ENCODE results near the gene TMCO5A. TPM values are rescaled to one million over a fixed set of nuclear protein-coding genes. Genes with fewer than 3 reads are reported as not detected.

Gene TMCO5A
- total and polyA plus RNA-seq, 7 experiments from 2014 or later: not detected

DNA sequence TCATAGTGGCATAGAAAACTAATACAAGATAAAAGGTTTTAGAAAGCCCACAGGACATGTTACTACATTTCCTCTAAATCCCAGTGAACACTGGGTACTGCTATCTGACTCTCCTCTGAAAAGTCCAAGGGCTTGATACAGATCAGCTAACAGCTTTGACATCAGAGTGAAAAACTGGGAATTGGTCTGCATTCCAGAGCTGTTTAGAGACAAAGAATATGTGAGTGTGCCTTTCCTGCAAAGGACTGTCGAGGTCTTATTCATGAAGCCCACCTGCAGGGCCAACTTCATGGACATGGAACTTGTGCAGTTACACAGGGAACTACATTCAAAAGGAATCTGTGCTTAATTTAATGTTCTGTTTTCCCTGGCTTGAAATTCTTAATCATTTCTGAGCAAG, 5.2 kb upstream of the TMCO5A start:
- peaks cover 0 to 10% (median 1%) of the 10 kb centered on the region in 11 donors for H3K9me3 Mint-ChIP-seq
- Histone ChIP-seq H3K4me3 (ENCODE audit: low read length) (no peak overlapping the region), H3K9me3 (ENCODE audit: control insufficient read depth in 2 of 3, low read length in 3 of 3) (no peaks in the 10 kb centered on the region), H3K4me1 (ENCODE audit: control insufficient read depth in 2 of 2, insufficient read depth in 2 of 2, low read length in 2 of 2) (no peaks in the 10 kb centered on the region), H3K36me3 (ENCODE audit: control insufficient read depth in 2 of 3, insufficient read depth in 3 of 3, low read length in 3 of 3) (no peaks in the 10 kb centered on the region), H3K27me3 (ENCODE audit: control insufficient read depth in 2 of 2, insufficient read depth in 2 of 2, low read length in 2 of 2) (peaks cover 0 to 5% of the 10 kb centered on the region in 2 donors), H3K27ac (ENCODE audit: low read depth, low read length) (no peak overlapping the region)
- H3K36me3 Mint-ChIP-seq: no peaks in the 10 kb centered on the region
- H3K4me1 Mint-ChIP-seq: no peaks in the 10 kb centered on the region
- no peak for DNase-seq
- no peak overlapping the region for H3K27ac Mint-ChIP-seq
- intact Hi-C loops (cut with micrococcal nuclease): no loop called here
- H3K27me3 Mint-ChIP-seq: peaks cover 0 to 4% (median 3%) of the 10 kb centered on the region in 5 donors
- CTCF ChIA-PET: no interaction called here
- no peak for ATAC-seq
- POLR2A ChIA-PET: no interaction called here
- H3K4me3 Mint-ChIP-seq: no peak overlapping the region

DNA sequence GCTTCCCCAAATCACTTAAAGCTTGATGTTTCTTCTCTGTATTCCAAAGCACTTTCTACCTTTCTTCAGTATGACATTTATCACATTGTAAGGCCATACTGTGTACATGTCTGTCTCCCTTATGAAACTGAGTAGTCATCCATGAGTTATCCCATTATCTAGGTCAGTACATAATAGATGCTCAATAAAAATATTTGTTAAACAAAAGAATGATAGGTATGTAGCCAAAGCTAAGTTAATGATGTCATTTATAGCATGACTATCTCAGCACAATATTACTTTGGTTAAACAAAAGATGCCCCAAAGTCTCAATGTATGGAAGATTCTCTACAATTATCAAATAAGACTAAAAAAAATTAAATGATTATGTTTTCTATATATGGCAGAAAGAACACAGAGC, 3.1 kb upstream of the TMCO5A start:
- CTCF ChIA-PET: no interaction called here
- no peak for DNase-seq
- peaks cover 0 to 20% (median 2%) of the 10 kb centered on the region in 11 donors for H3K9me3 Mint-ChIP-seq

DNA sequence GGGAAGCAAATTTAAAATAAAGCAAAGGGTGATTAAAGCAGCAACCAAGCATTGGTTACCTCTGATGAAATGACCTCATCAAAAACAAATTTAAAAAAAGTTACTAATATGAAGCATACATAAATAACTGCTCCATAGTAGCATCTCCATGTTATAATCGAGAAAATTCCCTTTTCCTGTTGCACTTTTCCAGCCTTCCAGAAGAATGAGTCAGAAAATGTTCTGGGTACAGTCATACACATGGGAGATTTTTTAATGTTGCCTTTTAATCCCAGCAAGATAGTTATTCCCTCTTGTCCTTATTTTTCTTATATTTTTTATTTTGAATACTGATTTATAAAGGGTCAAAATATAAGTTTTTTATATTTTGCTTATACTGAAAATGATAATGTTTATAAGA, 2.6 kb upstream of the TMCO5A start:
- Mint-ChIP-seq H3K4me1 (no peaks in the 10 kb centered on the region), H3K9me3 (peaks cover 0 to 20% (median 3%) of the 10 kb centered on the region in 11 donors), H3K27ac (no peak overlapping the region), H3K36me3 (no peaks in the 10 kb centered on the region), H3K4me3 (no peak overlapping the region), H3K27me3 (peaks cover 0 to 13% (median 4%) of the 10 kb centered on the region in 5 donors)
- no peak for DNase-seq
- Histone ChIP-seq H3K9me3 (ENCODE audit: control insufficient read depth in 2 of 3, low read length in 3 of 3) (no peaks in the 10 kb centered on the region), H3K4me1 (ENCODE audit: control insufficient read depth in 2 of 2, insufficient read depth in 2 of 2, low read length in 2 of 2) (no peaks in the 10 kb centered on the region), H3K27ac (ENCODE audit: low read depth, low read length) (no peak overlapping the region), H3K4me3 (ENCODE audit: low read length) (no peak overlapping the region), H3K36me3 (ENCODE audit: control insufficient read depth in 2 of 3, insufficient read depth in 3 of 3, low read length in 3 of 3) (no peaks in the 10 kb centered on the region), H3K27me3 (ENCODE audit: control insufficient read depth in 2 of 2, insufficient read depth in 2 of 2, low read length in 2 of 2) (no peaks in the 10 kb centered on the region)
- ChIA-PET CTCF (no interaction called here), POLR2A (no interaction called here)
- intact Hi-C loops (cut with micrococcal nuclease): no loop called here
- no peak for ATAC-seq

More for the DNA sequence above, 3.1 kb upstream of the TMCO5A start:
- no peak overlapping the region for H3K27ac Mint-ChIP-seq
- no peaks in the 10 kb centered on the region for H3K4me1 Mint-ChIP-seq
- no peak overlapping the region for H3K27ac ChIP-seq (ENCODE audit: low read depth, low read length)
- no peak overlapping the region for H3K4me3 ChIP-seq (ENCODE audit: low read length)
- no peaks in the 10 kb centered on the region for H3K4me1 ChIP-seq (ENCODE audit: control insufficient read depth in 2 of 2, insufficient read depth in 2 of 2, low read length in 2 of 2)
- no peaks in the 10 kb centered on the region for H3K27me3 ChIP-seq (ENCODE audit: control insufficient read depth in 2 of 2, insufficient read depth in 2 of 2, low read length in 2 of 2)
- ATAC-seq: no peak
- no peak overlapping the region for H3K4me3 Mint-ChIP-seq
- no peaks in the 10 kb centered on the region for H3K36me3 ChIP-seq (ENCODE audit: control insufficient read depth in 2 of 3, insufficient read depth in 3 of 3, low read length in 3 of 3)
- peaks cover 0 to 13% (median 0%) of the 10 kb centered on the region in 5 donors for H3K27me3 Mint-ChIP-seq
- POLR2A ChIA-PET: no interaction called here
- no peaks in the 10 kb centered on the region for H3K36me3 Mint-ChIP-seq
- intact Hi-C loops (cut with micrococcal nuclease): no loop called here
- H3K9me3 ChIP-seq (ENCODE audit: control insufficient read depth in 2 of 3, low read length in 3 of 3): no peaks in the 10 kb centered on the region

DNA sequence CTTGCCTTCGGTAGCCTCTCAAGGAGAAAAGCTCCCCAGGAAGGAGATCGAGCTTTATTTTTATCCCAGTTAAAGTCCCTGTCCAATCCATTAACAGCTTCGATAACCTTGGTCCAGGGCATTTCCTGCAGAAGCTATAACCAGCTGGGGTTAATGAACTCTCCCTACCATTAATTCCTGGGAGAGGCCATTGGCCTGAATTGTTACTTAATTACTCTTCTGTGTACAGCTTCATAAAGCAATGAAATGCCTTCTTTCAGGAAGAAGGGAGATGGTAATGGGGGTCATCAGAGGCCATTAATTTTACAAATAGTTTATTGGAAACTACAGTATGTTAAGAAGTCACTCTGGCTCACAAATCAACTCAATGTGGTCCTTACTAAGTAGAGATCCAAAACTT, 1.9 kb upstream of the TMCO5A start:
- Mint-ChIP-seq H3K27me3 (peaks cover 0 to 13% (median 4%) of the 10 kb centered on the region in 5 donors), H3K4me3 (no peak overlapping the region), H3K9me3 (peaks cover 0 to 20% (median 3%) of the 10 kb centered on the region in 11 donors), H3K27ac (no peak overlapping the region), H3K36me3 (no peaks in the 10 kb centered on the region), H3K4me1 (no peaks in the 10 kb centered on the region)
- Histone ChIP-seq H3K27me3 (ENCODE audit: control insufficient read depth in 2 of 2, insufficient read depth in 2 of 2, low read length in 2 of 2) (no peaks in the 10 kb centered on the region), H3K4me3 (ENCODE audit: low read length) (no peak overlapping the region), H3K36me3 (ENCODE audit: control insufficient read depth in 2 of 3, insufficient read depth in 3 of 3, low read length in 3 of 3) (no peaks in the 10 kb centered on the region), H3K4me1 (ENCODE audit: control insufficient read depth in 2 of 2, insufficient read depth in 2 of 2, low read length in 2 of 2) (no peaks in the 10 kb centered on the region), H3K27ac (ENCODE audit: low read depth, low read length) (no peak overlapping the region), H3K9me3 (ENCODE audit: control insufficient read depth in 2 of 3, low read length in 3 of 3) (no peaks in the 10 kb centered on the region)
- intact Hi-C loops (cut with micrococcal nuclease): no loop called here
- POLR2A ChIA-PET: no interaction called here
- ATAC-seq: no peak
- DNase-seq: no peak
- CTCF ChIA-PET: no interaction called here

DNA sequence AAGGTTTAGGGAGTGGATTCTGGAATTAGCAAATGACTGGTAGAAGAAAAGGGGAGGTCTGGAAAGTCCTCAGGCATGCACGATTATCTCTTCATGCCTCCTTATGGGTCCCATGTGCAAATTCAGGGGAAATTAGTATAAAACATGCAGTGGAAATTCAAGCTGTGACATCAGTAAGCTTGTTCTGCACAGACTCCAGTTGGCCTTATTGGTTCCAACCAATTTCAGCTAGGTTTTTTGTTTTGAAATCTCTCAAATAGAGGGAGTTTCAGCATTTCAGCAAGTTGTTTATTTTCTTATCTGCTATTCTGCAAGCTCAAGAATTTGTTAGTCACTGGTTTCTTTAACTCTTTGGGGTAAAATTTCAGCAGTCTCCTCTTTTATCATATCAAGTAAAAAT, 774 bp upstream of the TMCO5A start:
- no peaks in the 10 kb centered on the region for H3K4me1 Mint-ChIP-seq
- no peak overlapping the region for H3K27ac Mint-ChIP-seq
- H3K36me3 Mint-ChIP-seq: no peaks in the 10 kb centered on the region
- Histone ChIP-seq H3K27me3 (ENCODE audit: control insufficient read depth in 2 of 2, insufficient read depth in 2 of 2, low read length in 2 of 2) (no peaks in the 10 kb centered on the region), H3K4me1 (ENCODE audit: control insufficient read depth in 2 of 2, insufficient read depth in 2 of 2, low read length in 2 of 2) (no peaks in the 10 kb centered on the region), H3K9me3 (ENCODE audit: control insufficient read depth in 2 of 3, low read length in 3 of 3) (no peaks in the 10 kb centered on the region), H3K27ac (ENCODE audit: low read depth, low read length) (no peak overlapping the region), H3K36me3 (ENCODE audit: control insufficient read depth in 2 of 3, insufficient read depth in 3 of 3, low read length in 3 of 3) (no peaks in the 10 kb centered on the region), H3K4me3 (ENCODE audit: low read length) (no peak overlapping the region)
- peaks cover 0 to 9% (median 4%) of the 10 kb centered on the region in 5 donors for H3K27me3 Mint-ChIP-seq
- no peak for DNase-seq
- POLR2A ChIA-PET: no interaction called here
- peaks cover 0 to 20% (median 3%) of the 10 kb centered on the region in 11 donors for H3K9me3 Mint-ChIP-seq
- intact Hi-C loops (cut with micrococcal nuclease): no loop called here
- CTCF ChIA-PET: no interaction called here
- no peak overlapping the region for H3K4me3 Mint-ChIP-seq
- ATAC-seq: no peak

DNA sequence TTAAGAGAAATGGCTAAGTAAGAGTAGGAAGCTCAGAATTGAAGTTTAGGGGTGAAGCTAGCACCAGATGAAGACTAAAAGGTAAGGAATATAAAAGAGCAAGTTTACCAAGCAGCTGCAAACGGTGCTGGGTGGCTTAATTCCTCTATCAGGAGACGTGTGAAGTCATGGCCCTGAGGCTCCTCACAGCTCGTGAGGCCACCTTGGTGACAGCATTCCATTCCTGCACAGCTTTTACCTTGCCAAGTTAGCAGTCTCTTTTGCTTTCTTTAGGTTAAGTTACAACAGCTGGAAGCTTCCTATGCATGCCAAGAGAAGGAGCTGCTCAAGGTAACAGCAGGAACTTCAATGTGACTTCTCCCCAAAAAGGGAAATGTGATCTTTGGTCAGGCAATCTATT, 6.4 kb downstream of the TMCO5A start:
- ChIA-PET POLR2A (no interaction called here), CTCF (no interaction called here)
- no peak overlapping the region for H3K4me3 ChIP-seq (ENCODE audit: low read length)
- peaks cover 0 to 8% (median 0%) of the 10 kb centered on the region in 5 donors for H3K27me3 Mint-ChIP-seq
- H3K27ac Mint-ChIP-seq: no peak overlapping the region
- no peak overlapping the region for H3K27ac ChIP-seq (ENCODE audit: low read depth, low read length)
- H3K9me3 Mint-ChIP-seq: peaks cover 0 to 13% (median 4%) of the 10 kb centered on the region in 11 donors
- H3K9me3 ChIP-seq (ENCODE audit: control insufficient read depth in 2 of 3, low read length in 3 of 3): no peaks in the 10 kb centered on the region
- ATAC-seq (no peak), DNase-seq (no peak)
- H3K36me3 Mint-ChIP-seq: no peaks in the 10 kb centered on the region
- no peaks in the 10 kb centered on the region for H3K27me3 ChIP-seq (ENCODE audit: control insufficient read depth in 2 of 2, insufficient read depth in 2 of 2, low read length in 2 of 2)
- no peaks in the 10 kb centered on the region for H3K4me1 Mint-ChIP-seq
- intact Hi-C loops (cut with micrococcal nuclease): no loop called here
- no peak overlapping the region for H3K4me3 Mint-ChIP-seq
- no peaks in the 10 kb centered on the region for H3K36me3 ChIP-seq (ENCODE audit: control insufficient read depth in 2 of 3, insufficient read depth in 3 of 3, low read length in 3 of 3)
- no peaks in the 10 kb centered on the region for H3K4me1 ChIP-seq (ENCODE audit: control insufficient read depth in 2 of 2, insufficient read depth in 2 of 2, low read length in 2 of 2)

DNA sequence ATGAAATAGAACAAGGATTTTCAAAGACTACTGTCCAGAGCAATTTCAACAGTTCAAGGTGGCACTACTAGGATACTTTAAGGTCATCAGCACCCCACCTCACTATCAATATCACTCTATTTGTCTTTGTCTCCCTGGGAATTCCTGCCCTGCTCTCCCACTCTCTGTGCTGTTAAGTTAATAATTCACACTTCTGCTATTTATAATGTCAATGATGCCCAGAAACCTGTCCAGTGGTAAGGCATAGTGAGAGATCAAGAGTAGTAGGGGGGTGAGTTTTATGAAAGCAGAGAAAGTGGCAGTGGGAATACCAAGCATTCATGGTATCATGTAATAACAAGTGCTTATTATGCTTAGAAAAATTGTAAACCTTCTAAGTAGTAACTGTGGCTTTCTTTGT, 7.3 kb downstream of the TMCO5A start:
- Mint-ChIP-seq H3K27ac (no peak overlapping the region), H3K9me3 (peaks cover 0 to 10% (median 4%) of the 10 kb centered on the region in 11 donors), H3K4me1 (peaks cover 0 to 3% (median 0%) of the 10 kb centered on the region in 7 donors), H3K4me3 (no peak overlapping the region), H3K36me3 (no peaks in the 10 kb centered on the region), H3K27me3 (peaks cover 0 to 11% (median 5%) of the 10 kb centered on the region in 5 donors)
- POLR2A ChIA-PET: no interaction called here
- intact Hi-C loops (cut with micrococcal nuclease): no loop called here
- ATAC-seq: no peak
- no peaks in the 10 kb centered on the region for H3K27me3 ChIP-seq (ENCODE audit: control insufficient read depth in 2 of 2, insufficient read depth in 2 of 2, low read length in 2 of 2)
- DNase-seq: no peak
- H3K36me3 ChIP-seq (ENCODE audit: control insufficient read depth in 2 of 3, insufficient read depth in 3 of 3, low read length in 3 of 3): no peaks in the 10 kb centered on the region
- H3K4me3 ChIP-seq (ENCODE audit: low read length): no peak overlapping the region
- H3K4me1 ChIP-seq (ENCODE audit: control insufficient read depth in 2 of 2, insufficient read depth in 2 of 2, low read length in 2 of 2): no peaks in the 10 kb centered on the region
- no peak overlapping the region for H3K27ac ChIP-seq (ENCODE audit: low read depth, low read length)
- H3K9me3 ChIP-seq (ENCODE audit: control insufficient read depth in 2 of 3, low read length in 3 of 3): no peaks in the 10 kb centered on the region
- CTCF ChIA-PET: no interaction called here

Measured in naive thymus-derived CD4-positive, alpha-beta T cell (primary cell).